GM23338 (cell line): ENCODE data around the gene OPRD1. TPM values are rescaled to one million over a fixed set of nuclear protein-coding genes. Genes with fewer than 3 reads are reported as not detected.
A peak's percentile ranks its signal among the peaks of the same experiment; 100 is the strongest.
"Not testable (repeated sequence)": the region's sequence is repeated elsewhere in the genome, so short reads cannot be mapped to it uniquely, and the experiment has no call there.

Experiments used
- ATAC-seq: fragments of 200-7000 bp; cut with Tn5 transposase; 3 replicates; pipeline ENCODE4 v1.9.1; 2020
- DNase-seq: peaks from one replicate; pipeline ENCODE4 v3.0.0-alpha.2; 2015; ENCODE audit warnings: low spot score
- H2AFZ ChIP-seq: fragments of 200-600 bp; sonication (generic); 2 replicates; pipeline ENCODE4 v1.8.0; 2016; ENCODE audit warnings: antibody characterized with exemption, mild to moderate bottlenecking, moderate library complexity
- H3F3A ChIP-seq: fragments of 200-600 bp; sonication (generic); replicated peaks from 2 replicates; pipeline ENCODE4 v1.8.0; 2017; ENCODE audit warnings: antibody characterized with exemption, mixed run types, low read depth
- H3K27ac ChIP-seq: fragments of 200-600 bp; sonication (generic); 2 replicates; pipeline ENCODE4 v1.6.1; 2016; ENCODE audit warnings: low read depth
- H3K27me3 ChIP-seq: fragments of 200-600 bp; sonication (generic); 2 replicates; pipeline ENCODE4 v1.8.0; 2016; ENCODE audit warnings: mild to moderate bottlenecking, mixed run types, moderate library complexity; ENCODE audit not compliant: insufficient read depth
- H3K36me3 ChIP-seq: fragments of 200-600 bp; sonication (generic); 2 replicates; pipeline ENCODE4 v1.8.0; 2016; ENCODE audit warnings: mild to moderate bottlenecking; ENCODE audit not compliant: insufficient read depth
- H3K4me1 ChIP-seq: fragments of 200-600 bp; sonication (generic); 2 replicates; pipeline ENCODE4 v1.8.0; 2016; ENCODE audit warnings: mild to moderate bottlenecking, moderate library complexity; ENCODE audit not compliant: insufficient read depth
- H3K4me2 ChIP-seq: fragments of 200-600 bp; sonication (generic); 2 replicates; pipeline ENCODE4 v1.7.1; 2017; ENCODE audit warnings: mixed run types
- H3K4me3 ChIP-seq: fragments of 200-600 bp; sonication (generic); 2 replicates; pipeline ENCODE4 v1.6.1; 2016; ENCODE audit warnings: mixed run types
- H3K79me2 ChIP-seq: fragments of 200-600 bp; sonication (generic); replicated peaks from 2 replicates; pipeline ENCODE4 v1.8.0; 2017; ENCODE audit warnings: mild to moderate bottlenecking; ENCODE audit not compliant: insufficient read depth
- H3K9me2 ChIP-seq: fragments of 200-600 bp; sonication (generic); 2 replicates; pipeline ENCODE4 v1.8.0; 2017; ENCODE audit not compliant: insufficient read depth
- H4K20me1 ChIP-seq: fragments of 200-600 bp; sonication (generic); replicated peaks from 2 replicates; pipeline ENCODE4 v1.8.0; 2017; ENCODE audit warnings: mild to moderate bottlenecking; ENCODE audit not compliant: insufficient read depth
- H3K27ac Mint-ChIP-seq: 2 replicates; pipeline ENCODE4 v1.8.0; 2020; ENCODE audit warnings: inconsistent platforms, mild to moderate bottlenecking, moderate library complexity, mixed read lengths
- H3K27me3 Mint-ChIP-seq: 3 replicates; pipeline ENCODE4 v1.8.0; 2022; ENCODE audit warnings: low read depth, mild to moderate bottlenecking, moderate library complexity, mixed read lengths, inconsistent platforms; ENCODE audit not compliant: insufficient read depth, poor library complexity
- H3K36me3 Mint-ChIP-seq: 3 replicates; pipeline ENCODE4 v1.8.0; 2021; ENCODE audit warnings: low read depth, mild to moderate bottlenecking, inconsistent platforms, moderate library complexity, mixed read lengths
- H3K4me1 Mint-ChIP-seq: 3 replicates; pipeline ENCODE4 v1.8.0; 2020; ENCODE audit warnings: mild to moderate bottlenecking, inconsistent platforms, mixed read lengths
- H3K4me3 Mint-ChIP-seq: 3 replicates; pipeline ENCODE4 v1.8.0; 2021; ENCODE audit warnings: moderate library complexity, mild to moderate bottlenecking, inconsistent platforms, mixed read lengths
- H3K9me3 Mint-ChIP-seq: 3 replicates; pipeline ENCODE4 v1.8.0; 2020; ENCODE audit warnings: moderate library complexity, mild to moderate bottlenecking, inconsistent platforms, mixed read lengths
- CREB1 ChIP-seq: fragments of 250-450 bp; sonication (Bioruptor Pico); IDR thresholded peaks from 2 replicates; pipeline ENCODE4 v1.5.0; 2020; ENCODE audit warnings: low read depth, mild to moderate bottlenecking, moderate library complexity
- CTCF ChIP-seq, 2 experiments: fragments of 200-600 bp in 1 of 2; sonication (generic) in 1 of 2; conservative IDR thresholded peaks; 2 replicates each; pipeline versions ENCODE4 v1.5.1 to v1.6.1; 2016 to 2017; ENCODE audit warnings: antibody characterized with exemption in 2 of 2, low read depth in 2 of 2, mild to moderate bottlenecking in 2 of 2, moderate library complexity in 1 of 2
- POLR2AphosphoS5 ChIP-seq: IDR thresholded peaks from 2 replicates; pipeline ENCODE4 v1.6.1; 2016; ENCODE audit warnings: antibody characterized with exemption, low read depth
- ZNF462 ChIP-seq: fragments of 250-450 bp; sonication (Bioruptor Pico); IDR thresholded peaks from 2 replicates; pipeline ENCODE4 v1.5.0; 2020; ENCODE audit warnings: mild to moderate bottlenecking, moderate library complexity
- polyA plus RNA-seq: library from polyadenylated mRNA; unstranded; fragments of >200 nt; fragmentation: Nextera tagmentation; extraction: Ambion mirVana; gene quantifications from 2 replicates; pipeline ENCODE4 v1.2.1, GENCODE V29; 2016
- total RNA-seq: library from RNA; depleted of rRNA; stranded (reverse); fragments of >200 nt; shearing (Covaris generic); gene quantifications from 2 replicates; pipeline ENCODE4 v1.2.3, GENCODE V29; 2014

Gene OPRD1
- total and polyA plus RNA-seq, 2 experiments from 2014 or later = 0.55 to 2.3 TPM

- not testable (repeated sequence) for H2AFZ ChIP-seq, H3K36me3 Mint-ChIP-seq, H3K79me2 ChIP-seq, H3K27me3 Mint-ChIP-seq, H3K4me1 Mint-ChIP-seq, H3K4me2 ChIP-seq, H3K27ac ChIP-seq, H3K27me3 ChIP-seq, H3K4me3 Mint-ChIP-seq, H3K4me1 ChIP-seq, H3K4me3 ChIP-seq, H3F3A ChIP-seq, H3K9me2 ChIP-seq, ATAC-seq, DNase-seq, H3K9me3 Mint-ChIP-seq, H3K27ac Mint-ChIP-seq, H3K36me3 ChIP-seq, H4K20me1 ChIP-seq
Measured at GRCh38 chr1:28875134-28875533, 63.2 kb downstream of the OPRD1 start.

- no peak overlapping the region; the same call in 1 of the 2 replicates for H2AFZ ChIP-seq
- H3K4me1 ChIP-seq = no peaks in the 10 kb centered on the region
- H3K9me2 ChIP-seq = no peaks in the 10 kb centered on the region
- H3K36me3 ChIP-seq = no peaks in the 10 kb centered on the region
- DNase-seq (peak; percentile 91), ATAC-seq (peak; percentile 70)
- no peak overlapping the region for H3K27ac Mint-ChIP-seq
- no peaks in the 10 kb centered on the region for H3K27me3 ChIP-seq
- no peak overlapping the region for H3K27ac ChIP-seq
- no peak overlapping the region for H3K4me3 ChIP-seq
- H3F3A ChIP-seq = no peaks in the 10 kb centered on the region; the same call in 1 of the 2 replicates
- H3K79me2 ChIP-seq = no peaks in the 10 kb centered on the region
- peaks cover 6% of the 10 kb centered on the region for H3K4me1 Mint-ChIP-seq
- peak overlapping the region; percentile 56; the same call in 1 of the 2 replicates for H3K4me2 ChIP-seq
- no peaks in the 10 kb centered on the region; the same call in 2 of the 3 replicates for H3K36me3 Mint-ChIP-seq
- no peak for TF ChIP-seq POLR2AphosphoS5
- TF ChIP-seq ZNF462 (CRISPR knock-in tag) = no peak
- TF ChIP-seq CTCF (conservative IDR thresholded peaks at IDR 0.05; ENCODE audit: low read depth in 2 of 2) = peak; percentile 96 to 99
- TF ChIP-seq CREB1 = no peak
- peaks cover 8% of the 10 kb centered on the region for H3K27me3 Mint-ChIP-seq
- no peaks in the 10 kb centered on the region for H4K20me1 ChIP-seq
- no peaks in the 10 kb centered on the region for H3K9me3 Mint-ChIP-seq
- H3K4me3 Mint-ChIP-seq = no peak overlapping the region; the same call in 2 of the 3 replicates
Measured at GRCh38 chr1:28877132-28877781, 65.3 kb downstream of the OPRD1 start.
